Right hindlimb (tissue), 1 donor: ENCODE data around the gene THY1.
"Not testable (repeated sequence)": the region's sequence is repeated elsewhere in the genome, so short reads cannot be mapped to it uniquely, and the experiment has no call there.

Experiments
- DNase-seq: peaks from one replicate; pipeline ENCODE4 v3.0.0-alpha.2; 2018

THY1 gene

DNA sequence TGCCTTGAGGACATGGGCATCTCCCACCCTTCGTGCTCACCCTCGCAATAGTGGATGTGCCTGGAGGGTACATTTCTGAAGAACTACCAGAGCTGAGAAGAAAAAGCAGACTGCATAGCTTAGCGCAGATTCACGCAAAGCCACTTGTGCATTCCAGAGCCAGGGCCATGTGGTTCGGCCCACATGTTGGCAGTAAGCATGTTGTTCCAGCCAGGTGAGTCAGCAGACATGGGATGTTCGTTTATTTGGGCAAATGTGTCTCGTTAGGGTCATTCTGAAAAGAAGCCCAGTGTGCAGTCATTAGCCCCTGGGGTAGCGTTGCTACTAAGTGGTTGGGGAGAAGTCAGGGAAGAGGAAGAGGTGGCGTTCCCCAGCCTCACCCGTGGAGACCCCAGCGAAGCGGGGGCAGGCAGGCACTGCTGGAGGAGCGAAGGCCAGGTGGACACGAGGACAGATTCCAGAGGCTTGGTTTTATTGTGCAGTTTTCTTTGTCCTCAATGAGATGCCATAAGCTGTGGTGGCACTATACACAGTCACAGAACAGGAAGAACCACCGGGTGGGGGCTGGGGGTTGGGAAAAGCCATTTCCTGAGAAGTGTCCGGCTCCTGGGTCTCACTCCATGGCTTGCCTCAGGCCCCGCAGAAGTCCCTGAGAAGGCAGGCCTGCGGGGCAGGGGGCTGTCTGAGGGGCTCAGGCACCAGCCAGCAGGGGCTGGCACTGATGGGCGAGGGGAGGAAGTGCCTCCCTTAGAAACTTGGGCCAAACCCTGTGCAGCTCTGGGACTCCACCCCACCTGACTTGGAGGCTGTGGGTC is 5.0 kb downstream of the THY1 start:
- DNase-seq: no peak

DNA sequence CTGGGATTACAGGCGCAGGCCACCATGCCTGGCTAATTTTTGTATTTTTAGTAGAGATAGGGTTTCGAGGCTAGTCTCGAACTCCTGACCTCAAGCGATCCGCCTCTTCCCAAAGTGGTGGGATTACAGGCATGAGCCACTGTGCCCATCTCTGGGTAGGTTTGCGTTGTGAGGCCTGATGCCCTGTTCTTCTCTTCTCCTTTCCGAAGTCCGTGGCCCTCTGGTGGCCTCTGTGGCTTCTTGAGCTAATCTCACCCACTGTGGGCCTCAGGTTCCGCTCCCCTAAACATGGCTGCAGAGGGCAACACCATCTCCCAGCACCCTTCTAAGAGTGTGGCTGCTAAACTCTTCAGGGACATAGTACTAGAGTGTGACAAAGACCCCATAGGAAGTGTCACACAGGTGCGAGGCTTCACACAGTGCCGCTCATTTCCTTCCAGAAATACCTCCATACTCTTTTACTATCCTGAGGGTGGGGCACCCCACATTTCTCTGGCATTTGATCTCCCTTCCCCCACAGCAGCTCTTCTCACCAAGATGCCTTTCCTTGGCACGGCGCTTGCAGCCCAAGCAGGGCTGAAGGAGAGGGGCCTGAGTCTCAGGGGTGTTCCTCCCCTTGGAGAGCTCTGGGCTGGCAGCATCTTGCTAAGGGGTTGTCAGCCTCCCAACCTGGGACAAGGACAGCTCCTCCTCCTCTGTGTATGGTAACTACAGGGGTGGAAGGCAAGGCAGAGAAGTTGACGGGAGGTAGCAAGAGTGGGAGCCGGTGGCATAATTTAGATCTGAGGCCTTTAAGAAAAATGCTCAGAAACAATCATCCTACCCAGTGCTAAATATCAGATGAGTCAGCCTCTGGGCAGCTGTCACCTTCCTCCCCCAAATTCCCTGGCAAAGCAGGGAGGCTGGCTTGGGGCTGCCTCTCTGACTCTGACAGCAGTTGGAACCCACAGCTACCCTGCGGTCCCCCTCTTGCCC is 6.1 kb downstream of the THY1 start:
- no peak for DNase-seq

DNA sequence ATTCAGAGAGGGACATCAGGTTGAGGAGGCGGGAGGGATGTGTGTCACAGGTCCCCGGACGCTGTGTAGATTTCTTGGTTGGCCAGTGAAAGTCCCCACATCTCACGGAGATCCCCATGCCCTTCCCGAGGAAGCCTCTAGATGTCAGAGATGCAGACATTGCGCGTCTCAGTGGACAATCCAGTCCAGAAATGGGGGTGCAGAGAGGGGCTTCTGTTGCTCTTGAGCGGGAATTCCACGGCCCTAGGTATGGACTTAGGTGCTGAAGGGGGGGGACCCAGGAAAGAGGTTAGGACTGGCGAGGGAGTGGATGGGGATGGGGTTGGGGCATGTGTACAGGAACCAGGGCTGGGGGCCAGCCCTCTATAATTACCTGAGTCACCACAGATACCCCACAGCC is 7.0 kb downstream of the THY1 start:
- DNase-seq: no peak

DNA sequence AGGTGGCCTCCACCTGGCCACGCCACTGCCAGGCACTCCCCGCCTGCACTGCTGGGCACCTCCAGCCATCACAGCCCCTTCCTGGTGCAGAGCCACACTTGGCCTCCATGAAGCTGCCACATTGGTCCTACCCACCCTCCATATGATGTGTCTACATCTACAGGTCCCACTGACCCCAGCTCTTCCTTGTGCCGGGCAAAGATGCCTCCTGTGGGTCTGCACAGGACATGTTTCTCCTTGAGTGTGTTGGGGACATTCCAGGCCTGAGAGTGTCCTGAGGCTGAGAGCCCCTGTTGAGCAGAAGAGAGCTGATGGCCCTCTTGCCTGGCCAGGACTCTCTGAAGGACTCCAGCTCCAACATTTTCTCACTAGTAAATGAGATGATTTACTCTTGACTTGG is 7.5 kb downstream of the THY1 start:
- no peak for DNase-seq

DNA sequence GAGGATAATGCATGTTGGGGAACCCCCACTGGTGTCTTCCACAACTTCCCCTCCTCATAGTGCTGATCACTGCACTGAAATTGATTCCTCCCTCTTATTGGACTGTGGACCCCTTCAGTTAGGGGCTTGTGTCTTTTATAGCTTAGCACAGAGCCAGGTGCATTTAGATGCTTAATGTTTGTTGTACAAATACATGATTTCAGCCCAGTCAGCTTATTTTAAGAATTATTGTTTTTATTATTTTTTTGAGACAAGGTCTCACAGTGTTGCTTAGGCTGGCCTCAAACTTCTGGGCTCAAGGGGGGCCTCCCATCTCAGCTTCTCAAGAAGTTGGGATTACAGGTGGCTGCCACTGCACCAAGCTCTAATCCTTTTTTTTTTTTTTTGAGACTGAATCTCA is 8.2 kb downstream of the THY1 start:
- DNase-seq: no peak

DNA sequence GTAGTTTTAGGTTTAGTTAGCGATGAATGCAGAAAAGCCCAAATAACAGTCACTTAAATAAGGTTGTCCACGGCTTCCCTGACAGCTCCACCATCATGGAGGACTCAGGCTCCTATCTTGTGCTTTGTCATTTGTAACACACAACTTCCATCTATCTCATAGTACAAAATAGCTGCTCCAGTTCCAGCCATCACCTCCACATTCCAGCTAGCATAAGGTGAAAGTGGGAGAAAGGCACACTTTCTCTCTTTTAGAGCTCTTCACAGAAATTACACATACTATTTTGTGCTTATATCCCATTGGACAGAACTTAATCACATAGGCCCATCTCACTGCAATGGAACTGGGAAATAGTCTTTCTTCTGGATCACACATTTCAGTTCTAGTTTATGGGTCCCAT is 8.7 kb downstream of the THY1 start:
- DNase-seq: no peak

DNA sequence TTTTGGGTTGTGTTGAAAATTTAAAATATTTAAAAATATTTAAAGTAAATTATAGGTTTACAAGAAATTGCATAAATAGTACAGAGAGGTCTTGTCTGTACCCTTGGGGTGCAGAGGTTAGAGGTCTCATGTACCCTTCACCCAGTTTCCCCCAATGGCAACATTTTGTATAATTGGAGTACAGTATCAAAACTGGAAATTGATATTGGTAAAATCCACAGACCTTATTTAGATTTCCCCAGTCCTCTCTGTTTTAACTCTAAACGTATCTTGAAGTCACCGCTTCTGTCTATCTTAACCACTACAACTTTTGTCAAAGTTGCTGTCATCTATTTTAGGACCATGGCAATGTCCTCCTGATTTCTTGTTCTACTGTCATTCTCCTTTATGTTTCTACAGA is 10.9 kb downstream of the THY1 start:
- DNase-seq: no peak

DNA sequence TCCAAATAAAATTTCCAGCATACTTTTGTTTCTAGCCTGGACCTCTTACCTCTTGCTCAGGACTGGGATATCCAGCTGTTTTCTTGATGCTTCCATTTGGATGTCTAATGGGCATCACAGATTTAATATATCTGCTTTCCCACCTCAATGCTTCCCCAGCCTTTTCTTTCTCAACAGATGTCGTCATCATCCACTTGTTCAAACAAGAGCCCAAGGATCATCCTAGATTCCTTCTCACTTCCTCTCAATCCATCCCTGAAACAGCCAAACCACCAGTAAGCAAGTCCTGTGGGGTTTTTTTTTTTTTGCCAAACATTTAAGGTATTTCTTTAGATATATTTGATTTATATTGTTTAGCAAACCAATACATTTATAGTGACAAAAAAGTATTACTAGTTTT is 12.5 kb downstream of the THY1 start:
- DNase-seq: no peak

DNA sequence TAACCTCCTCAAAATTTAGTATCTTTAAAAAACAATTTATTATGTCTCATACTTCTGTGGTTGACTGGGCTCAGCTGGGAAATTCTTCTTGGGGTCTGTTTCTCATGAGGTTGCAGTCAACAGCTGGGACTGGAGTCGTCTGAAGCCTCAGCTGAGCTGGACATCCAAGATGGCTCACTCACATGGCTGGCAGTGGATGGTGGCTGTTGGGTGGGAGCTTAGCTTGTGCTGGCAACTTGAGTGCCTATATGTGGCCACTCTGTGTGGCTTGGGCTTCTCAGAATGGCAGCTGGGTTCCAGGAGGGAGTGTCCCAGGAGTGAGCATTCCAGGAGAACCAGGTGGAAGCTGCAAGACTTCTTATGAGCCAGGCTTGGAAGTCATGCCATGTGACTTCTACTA is 13.2 kb downstream of the THY1 start:
- DNase-seq: no peak

DNA sequence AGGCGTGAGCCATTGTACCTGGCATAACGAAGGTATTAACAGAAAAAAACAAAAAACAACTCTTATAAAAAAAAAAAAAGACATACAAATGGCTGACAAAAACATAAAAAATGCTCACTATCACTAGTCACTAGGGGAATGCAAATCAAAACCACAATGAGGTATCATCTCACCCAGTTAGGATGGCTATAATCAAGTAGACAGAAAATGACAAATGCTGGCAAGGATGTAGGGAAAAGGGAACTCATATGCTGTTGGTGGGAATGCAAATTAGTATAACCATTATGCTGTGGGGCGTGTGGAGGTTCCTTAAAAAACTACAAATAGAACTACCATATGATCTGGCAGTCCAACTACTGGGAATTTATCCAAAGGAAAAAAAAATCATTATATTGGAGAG is 17.0 kb downstream of the THY1 start:
- no peak for DNase-seq

DNA sequence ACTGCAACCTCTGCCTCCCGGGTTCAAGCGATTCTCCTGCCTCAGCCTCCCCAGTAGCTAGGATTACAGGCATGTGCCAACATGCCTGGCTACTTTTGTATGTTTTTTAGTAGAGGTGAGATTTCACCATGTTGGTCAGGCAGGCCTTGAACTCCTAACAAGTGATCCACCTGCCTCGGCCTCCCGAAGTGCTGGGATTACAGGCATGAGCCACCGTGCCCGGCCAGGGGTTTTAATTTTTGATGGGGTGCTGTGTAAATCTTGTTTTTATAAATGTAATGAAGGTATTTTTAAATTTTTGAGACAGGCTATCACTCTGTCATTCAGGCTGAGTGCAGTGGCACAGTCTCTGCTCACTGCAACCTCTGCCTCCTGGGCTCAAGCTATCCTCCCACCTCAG is 17.5 kb downstream of the THY1 start:
- DNase-seq: not testable (repeated sequence)

DNA sequence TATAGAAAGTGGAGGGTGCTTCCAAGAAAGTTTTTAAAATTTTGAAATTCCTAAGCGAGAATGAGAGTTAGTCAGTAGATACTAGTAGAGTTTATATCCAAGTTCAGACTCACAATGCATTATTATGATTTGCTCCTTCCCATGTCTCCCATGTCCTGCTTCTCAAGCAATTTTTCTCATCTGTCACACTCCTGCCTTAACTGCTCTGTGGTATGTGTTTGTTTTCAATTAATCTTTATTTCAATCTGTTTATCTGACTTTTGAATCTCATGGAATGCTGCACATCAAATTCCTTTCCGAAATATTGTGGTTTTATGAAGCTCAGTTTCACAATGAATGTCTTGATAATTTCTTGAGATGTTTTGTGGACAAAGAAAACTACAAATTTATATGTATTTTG is 18.1 kb downstream of the THY1 start:
- DNase-seq: no peak

DNA sequence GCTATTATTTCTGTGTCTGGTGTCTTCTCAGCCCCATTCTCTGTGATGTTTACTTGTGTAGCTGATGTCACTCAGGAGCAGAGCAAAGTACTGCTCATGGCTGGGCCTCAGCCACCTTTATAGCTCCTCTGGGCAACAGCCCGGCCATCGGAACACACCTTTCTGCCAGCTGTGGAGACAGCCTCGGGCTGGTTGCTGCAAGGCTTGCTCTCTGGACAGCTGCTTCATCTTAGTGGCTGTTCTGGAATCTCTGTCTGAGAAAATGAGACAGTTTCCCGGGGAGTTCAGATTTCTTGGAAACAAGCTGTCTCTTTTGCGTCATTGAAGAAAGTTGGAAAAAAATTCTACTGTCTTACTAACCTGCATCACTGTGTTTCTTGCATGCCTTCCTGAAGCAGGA is 20.0 kb downstream of the THY1 start:
- DNase-seq: peak; percentile 44

DNA sequence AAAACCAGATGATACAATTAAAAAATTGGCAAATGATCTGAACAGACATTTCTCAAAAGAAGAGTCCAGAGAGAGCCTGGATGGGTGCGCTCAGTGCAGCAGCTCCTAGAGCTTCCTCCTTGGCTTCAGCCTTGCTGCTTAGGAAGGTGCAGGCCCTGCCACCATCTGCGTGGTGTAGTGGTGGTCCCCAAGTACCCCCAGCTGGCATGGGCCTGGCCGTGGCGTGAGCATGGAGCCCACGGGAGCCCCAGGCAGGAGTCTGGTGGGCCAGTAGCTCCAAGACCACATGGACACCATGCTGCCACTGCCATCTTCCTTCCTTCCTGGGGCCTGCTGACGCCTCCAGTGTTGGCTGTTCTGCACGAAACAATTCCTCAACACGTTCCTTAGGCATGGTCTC is 20.5 kb downstream of the THY1 start:
- DNase-seq: no peak

DNA sequence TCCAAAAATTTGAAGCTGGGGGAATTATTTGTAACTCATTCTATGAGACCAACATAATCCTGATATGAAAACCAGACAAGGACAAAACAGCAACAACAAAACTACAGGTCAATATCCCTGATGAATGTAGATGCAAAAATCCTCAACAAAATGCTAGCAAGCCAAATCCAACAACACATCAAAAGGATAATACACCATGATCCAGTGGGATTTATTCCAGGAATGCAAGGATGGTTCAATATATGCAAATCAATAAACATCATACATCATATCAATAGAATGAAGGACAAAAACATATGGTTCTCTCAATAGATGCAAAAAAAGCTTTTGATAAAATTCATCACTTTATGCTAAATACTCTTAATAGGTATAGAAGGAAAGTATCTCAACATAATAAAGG is 22.1 kb downstream of the THY1 start:
- no peak for DNase-seq

DNA sequence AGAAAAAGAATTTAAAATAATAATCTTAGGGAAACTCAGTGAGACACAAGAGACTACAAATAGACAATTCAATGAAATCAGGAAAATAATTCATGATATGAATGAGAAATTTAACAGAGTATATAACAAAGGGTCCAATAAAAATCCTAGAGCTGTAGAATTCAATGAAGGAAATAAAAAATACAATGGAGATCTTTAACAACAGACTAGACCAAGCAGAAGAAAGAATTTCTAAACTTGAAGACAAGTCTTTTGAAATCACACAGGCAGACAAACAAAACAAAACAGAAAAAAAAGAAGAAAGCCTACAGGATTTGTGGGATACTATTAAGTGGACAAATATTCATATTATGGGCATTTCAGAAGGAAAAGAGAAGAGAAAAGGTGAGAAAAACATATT is 25.2 kb downstream of the THY1 start:
- DNase-seq: no peak

DNA sequence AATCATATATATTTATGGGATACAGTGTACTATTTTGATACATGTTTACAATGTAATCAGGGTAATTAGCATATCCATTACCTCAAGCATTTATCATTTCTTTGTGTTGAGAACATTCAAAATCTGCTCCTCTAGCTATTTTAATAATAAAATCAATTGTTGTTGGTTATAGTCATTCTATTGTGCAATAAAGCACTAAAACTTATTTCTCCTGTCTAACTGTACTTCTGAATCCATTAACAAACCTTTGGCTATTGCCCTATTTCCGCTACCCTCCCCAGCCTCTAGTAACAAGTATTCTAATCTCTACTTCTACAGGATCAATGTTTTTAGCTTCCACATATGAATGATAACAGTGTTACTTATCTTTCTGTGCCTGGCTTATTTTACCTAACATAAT is 26.1 kb downstream of the THY1 start:
- DNase-seq: no peak

DNA sequence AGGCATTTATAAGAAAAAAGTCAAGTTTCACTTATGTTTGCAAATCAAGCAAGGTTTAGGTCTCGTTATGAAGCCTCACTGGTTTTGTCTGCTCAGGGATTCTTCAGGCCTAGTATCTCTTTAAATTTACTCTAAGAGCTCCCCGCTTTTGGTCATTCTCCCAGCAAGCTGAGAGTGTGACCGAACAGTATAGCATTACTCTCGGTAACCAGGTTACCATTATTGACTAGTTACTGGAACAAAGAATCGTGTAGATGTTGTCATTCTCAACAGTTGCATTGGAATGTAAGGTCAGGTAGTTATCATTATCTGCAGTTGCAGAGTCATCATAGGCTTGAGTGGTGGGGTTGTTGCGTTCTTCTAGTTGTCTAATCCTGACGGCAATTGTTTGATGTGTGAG is 31.7 kb downstream of the THY1 start:
- no peak for DNase-seq

DNA sequence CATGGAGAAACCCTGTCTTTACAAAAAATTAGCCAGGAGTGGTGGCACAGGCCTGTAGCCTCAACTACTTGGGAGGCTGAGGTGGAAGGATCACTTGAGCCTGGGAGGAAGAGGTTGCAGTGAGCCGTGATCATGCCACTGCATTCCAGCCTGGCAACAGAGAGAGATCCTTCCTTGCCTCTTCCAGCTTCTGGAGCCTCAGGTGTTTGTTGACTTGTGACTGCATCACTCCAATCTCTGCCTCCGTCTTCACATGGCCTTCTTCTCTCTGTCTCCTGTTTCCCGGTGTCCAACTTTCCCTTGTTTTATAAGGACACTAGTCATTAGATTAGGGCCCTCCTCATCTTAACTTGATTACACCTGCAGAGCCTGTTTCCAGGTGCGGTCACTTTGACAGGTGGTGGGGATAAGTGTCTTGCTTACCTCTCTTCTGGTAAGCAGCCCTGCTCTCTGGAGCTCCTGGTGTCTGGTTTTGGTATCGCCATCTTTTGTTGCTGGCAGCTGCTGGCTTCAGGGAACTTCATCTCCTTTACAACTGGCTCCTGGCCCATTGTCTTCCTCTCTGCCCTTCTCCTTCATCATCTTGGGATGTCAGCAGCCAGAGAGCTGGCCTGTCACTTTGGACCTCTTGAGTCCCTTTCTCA is 33.2 kb downstream of the THY1 start:
- DNase-seq: no peak

DNA sequence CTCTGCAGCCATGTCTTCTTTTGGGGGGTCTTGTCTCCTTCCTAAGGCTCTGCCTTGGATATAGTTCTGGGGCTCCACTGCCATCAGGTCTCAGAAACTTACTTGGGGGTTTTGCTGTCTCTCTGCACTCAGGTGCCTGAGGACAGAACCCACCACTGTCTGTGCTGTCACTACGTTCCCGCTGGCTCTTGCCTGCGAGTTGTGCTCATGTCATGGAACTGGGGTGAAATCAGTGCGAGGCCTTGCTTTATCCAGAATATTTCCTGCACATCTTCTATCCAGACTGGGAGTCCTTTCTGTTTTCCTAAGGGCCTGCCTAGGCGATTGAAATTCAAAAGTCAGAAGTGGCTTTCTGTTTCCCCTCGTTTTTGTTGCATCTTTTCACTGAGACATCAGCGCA is 34.9 kb downstream of the THY1 start:
- no peak for DNase-seq

DNA sequence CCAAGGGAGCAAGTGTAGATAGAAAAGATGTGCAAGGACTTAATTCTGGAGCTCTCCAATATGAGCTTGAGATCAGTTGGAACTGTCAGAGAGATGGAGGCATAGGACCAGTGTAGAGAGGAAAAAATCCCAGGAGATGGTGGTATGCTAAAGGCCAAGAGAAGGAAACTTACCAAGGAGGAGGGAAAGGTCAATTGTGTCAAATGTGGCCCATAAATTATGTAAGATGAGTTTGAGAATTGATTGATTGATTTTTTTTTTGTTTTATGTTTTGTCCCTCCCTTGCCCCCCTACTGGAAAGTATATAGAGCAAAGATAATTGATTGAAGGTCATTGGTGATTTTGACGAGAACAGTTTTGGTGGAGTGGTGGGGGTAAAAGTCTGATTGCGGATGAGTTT is 38.6 kb downstream of the THY1 start:
- no peak for DNase-seq

DNA sequence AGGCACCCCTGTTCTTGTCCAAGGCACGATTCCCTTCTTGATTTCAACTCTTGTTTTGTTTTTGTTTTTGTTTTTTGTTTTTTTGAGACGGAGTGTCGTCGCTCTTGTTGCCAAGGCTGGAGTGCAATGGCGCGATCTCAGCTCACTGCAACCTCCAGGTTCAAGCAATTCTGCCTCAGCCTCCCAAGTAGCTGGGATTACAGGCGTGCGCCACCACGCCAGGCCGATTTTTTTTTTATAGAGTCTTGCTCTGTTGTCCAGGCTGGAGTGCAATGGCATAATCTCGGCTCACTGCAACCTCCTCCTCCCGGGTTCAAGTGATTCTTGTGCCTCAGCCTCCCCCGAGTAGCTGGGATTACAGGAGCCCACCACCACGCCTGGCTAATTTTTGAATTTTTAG is 40.5 kb downstream of the THY1 start:
- DNase-seq: not testable (repeated sequence)

DNA sequence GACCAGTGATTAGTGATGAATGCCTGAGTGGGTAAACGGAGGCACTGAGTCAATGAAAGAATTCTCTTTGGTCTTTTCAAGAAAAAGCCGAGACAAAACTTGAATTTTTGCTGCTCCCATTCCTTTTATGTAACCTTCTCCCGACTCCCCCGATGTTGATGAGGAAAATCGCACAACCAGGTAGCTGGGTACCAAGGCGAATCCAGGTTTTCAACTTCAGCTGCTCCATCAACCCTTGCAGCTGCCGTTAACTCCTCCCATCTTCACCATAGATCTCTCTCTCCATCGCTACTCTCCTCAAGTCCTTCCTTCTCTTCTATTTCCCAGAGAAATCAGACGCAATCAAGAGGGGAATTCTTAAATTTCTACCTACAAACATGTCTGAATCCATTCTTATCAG is 40.9 kb downstream of the THY1 start:
- DNase-seq: no peak
